Omental fat pad (tissue), 4 donors: ENCODE measurements around the gene DLEC1. TPM values are rescaled to one million over a fixed set of nuclear protein-coding genes. Genes with fewer than 3 reads are reported as not detected.

ENCODE experiments used
- ATAC-seq: fragments of 150-250 bp; one replicate; pipeline ENCODE4 v1.9.1; 2016; ENCODE audit warnings: mild to moderate bottlenecking, moderate library complexity; ENCODE audit not compliant: low FRiP score
- DNase-seq: peaks from one replicate; pipeline ENCODE4 v3.0.0-alpha.2; 2019; ENCODE audit warnings: low spot score
- CTCF ChIP-seq, 3 donors: fragments of 450-650 bp; IDR thresholded peaks; one replicate each; pipeline ENCODE4 v1.5.1; 2016 to 2017; ENCODE audit warnings: antibody characterized with exemption in 3 of 3, mild to moderate bottlenecking in 3 of 3, moderate library complexity in 2 of 3
- total RNA-seq, 4 donors: library from RNA; depleted of rRNA; stranded (reverse); fragments of >200 nt; gene quantifications; one replicate each; pipeline ENCODE4 v1.1.0, GENCODE V29; 2016

DLEC1 gene
- total RNA-seq, 4 donors from 2014 or later, result 0.47 to 5.5 (median 1.4) TPM

GRCh38 chr3:38121832-38122461 is 82.9 kb downstream of the DLEC1 start:
- no peak for TF ChIP-seq CTCF (IDR thresholded peaks at IDR 0.05)
- DNase-seq (peak; percentile 18), ATAC-seq (no peak)

GRCh38 chr3:38122712-38123290 is 83.8 kb downstream of the DLEC1 start:
- no peak for TF ChIP-seq CTCF (IDR thresholded peaks at IDR 0.05)
- ATAC-seq (no peak), DNase-seq (peak; percentile 6)

- no peak for TF ChIP-seq CTCF (IDR thresholded peaks at IDR 0.05)
- ATAC-seq, result no peak
- no peak for DNase-seq
These were observed 85.5 kb downstream of the DLEC1 start for GRCh38 chr3:38124324-38125122.

- TF ChIP-seq CTCF (IDR thresholded peaks at IDR 0.05), result no peak
- ATAC-seq (no peak), DNase-seq (peak; percentile 7)
These were observed 86.5 kb downstream of the DLEC1 start for GRCh38 chr3:38125305-38126120.

GRCh38 chr3:38126121-38126892 is 87.3 kb downstream of the DLEC1 start:
- ATAC-seq, result no peak
- DNase-seq, result peak; percentile 16
- no peak for TF ChIP-seq CTCF (IDR thresholded peaks at IDR 0.05)

GRCh38 chr3:38127611-38128302 is 88.7 kb downstream of the DLEC1 start:
- TF ChIP-seq CTCF (IDR thresholded peaks at IDR 0.05), result no peak
- DNase-seq, result peak; percentile 9
- ATAC-seq, result no peak
